A673 (cell line): ENCODE data around the gene BLACAT1. TPM values are rescaled to one million over a fixed set of nuclear protein-coding genes. Genes with fewer than 3 reads are reported as not detected.

ENCODE experiments used
- BruUV-seq: library from RNA; stranded (reverse); fragments of 400-500 nt; replicated peaks from 2 replicates; lab custom pipeline; 2021; lab: Mats Ljungman, UMichigan
- CTCF ChIA-PET: fragments of 300-600 bp; sonication (Branson Sonifier 250); formaldehyde crosslinking; loops from one replicate; lab custom pipeline; 2022; ENCODE audit warnings: antibody characterized with exemption; lab: Charles Lee
- POLR2A ChIA-PET: fragments of 300-600 bp; sonication (Branson Sonifier 250); formaldehyde crosslinking; loops from one replicate; lab custom pipeline; 2022; ENCODE audit warnings: antibody characterized with exemption; ENCODE audit not compliant: low non-redundant PET; lab: Charles Lee
- DNase-seq: peaks from one replicate; pipeline ENCODE4 v3.0.0-alpha.2; 2015; ENCODE audit warnings: low spot score
- H3K27ac ChIP-seq: fragments of 200-600 bp; sonication (generic); 2 replicates; pipeline ENCODE4 v1.5.1; 2016; ENCODE audit warnings: mixed run types, low read depth, mild to moderate bottlenecking, mixed read lengths, antibody characterized with exemption, low read length; ENCODE audit not compliant: poor library complexity, severe bottlenecking
- H3K27me3 ChIP-seq: fragments of 200-600 bp; sonication (generic); replicated peaks from 2 replicates; pipeline ENCODE4 v1.6.1; 2017; ENCODE audit warnings: mixed run types, low read depth, mild to moderate bottlenecking, mixed read lengths, antibody characterized with exemption, low read length; ENCODE audit not compliant: insufficient read depth, poor library complexity
- H3K36me3 ChIP-seq: fragments of 200-600 bp; sonication (generic); 2 replicates; pipeline ENCODE4 v1.6.1; 2016; ENCODE audit warnings: mixed run types, mild to moderate bottlenecking, mixed read lengths, antibody characterized with exemption, low read length; ENCODE audit not compliant: insufficient read depth, poor library complexity, severe bottlenecking
- H3K4me1 ChIP-seq: fragments of 200-600 bp; sonication (generic); 2 replicates; pipeline ENCODE4 v1.6.1; 2017; ENCODE audit warnings: mixed run types, mild to moderate bottlenecking, mixed read lengths, antibody characterized with exemption, low read length; ENCODE audit not compliant: insufficient read depth, poor library complexity, severe bottlenecking
- H3K4me3 ChIP-seq: fragments of 200-600 bp; sonication (generic); 2 replicates; pipeline ENCODE4 v1.5.1; 2016; ENCODE audit warnings: low read depth, mixed run types, mild to moderate bottlenecking, mixed read lengths, low read length; ENCODE audit not compliant: poor library complexity, severe bottlenecking
- H3K9me3 ChIP-seq: fragments of 200-600 bp; sonication (generic); 2 replicates; pipeline ENCODE4 v1.6.1; 2016; ENCODE audit warnings: mixed run types, low read depth, mild to moderate bottlenecking, mixed read lengths, antibody characterized with exemption, low read length; ENCODE audit not compliant: poor library complexity, severe bottlenecking
- EZH2 ChIP-seq: fragments of 200-600 bp; sonication (generic); IDR thresholded peaks from 2 replicates; pipeline ENCODE4 v1.6.1; 2017; ENCODE audit warnings: borderline replicate concordance, low read depth, mild to moderate bottlenecking, mixed read lengths, antibody characterized with exemption, low read length; ENCODE audit not compliant: poor library complexity, severe bottlenecking
- intact Hi-C: fragments of 100-400 bp; cut with micrococcal nuclease; formaldehyde crosslinking; loops from one replicate; pipeline ENCODE4 v1.10.0; 2022; ENCODE audit not compliant: unreplicated experiment
- total RNA-seq: library from RNA; stranded (reverse); gene quantifications from 2 replicates; pipeline ENCODE4 v1.2.3, GENCODE V29; 2021
- TF ChIP-seq, protein P1 (sequence below): fragments of 300-800, 200-600 bp; sonication (generic); conservative IDR thresholded peaks from 2 replicates; pipeline ENCODE4 v1.5.1; 2017; ENCODE audit warnings: low read depth, mild to moderate bottlenecking, antibody characterized with exemption, low read length, moderate library complexity, mixed read lengths

BLACAT1 gene
- total RNA-seq, 1 experiment from 2014 or later, result 0.45 TPM

DNA sequence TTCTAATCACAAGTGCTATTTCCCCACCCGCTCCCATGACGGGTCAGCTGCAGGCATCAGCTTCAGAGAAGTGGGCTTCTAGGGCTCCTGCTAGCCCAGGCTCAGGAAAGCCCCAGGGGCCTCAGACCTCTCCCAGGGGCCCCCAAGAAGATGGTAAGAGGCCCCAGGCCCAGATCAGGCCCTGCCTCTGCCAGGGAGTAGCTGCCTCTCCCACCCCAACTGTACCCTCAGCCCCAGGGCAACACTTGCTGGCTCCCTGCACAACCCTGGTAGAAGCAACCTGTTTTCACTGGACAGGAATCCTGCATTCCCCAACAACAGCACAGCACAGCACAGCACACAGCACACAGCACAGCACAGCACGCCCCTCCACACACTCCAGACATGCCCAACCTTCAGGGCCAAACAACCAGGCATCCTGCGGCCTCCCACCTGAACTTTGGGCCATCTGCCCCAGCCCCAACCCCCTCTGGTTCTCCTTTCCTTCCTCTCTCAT lies 6.5 kb downstream of the BLACAT1 start:
- intact Hi-C loops, result no loop called here
- H3K4me1 ChIP-seq, result peaks cover 74% of the 10 kb centered on the region
- peak overlapping the region; percentile 6 for H3K4me3 ChIP-seq
- no peak for DNase-seq
- no peaks in the 10 kb centered on the region for H3K36me3 ChIP-seq
- no TSS peak for BruUV-seq
- TF ChIP-seq EZH2, result no peak
- TF ChIP-seq, protein P1, sequence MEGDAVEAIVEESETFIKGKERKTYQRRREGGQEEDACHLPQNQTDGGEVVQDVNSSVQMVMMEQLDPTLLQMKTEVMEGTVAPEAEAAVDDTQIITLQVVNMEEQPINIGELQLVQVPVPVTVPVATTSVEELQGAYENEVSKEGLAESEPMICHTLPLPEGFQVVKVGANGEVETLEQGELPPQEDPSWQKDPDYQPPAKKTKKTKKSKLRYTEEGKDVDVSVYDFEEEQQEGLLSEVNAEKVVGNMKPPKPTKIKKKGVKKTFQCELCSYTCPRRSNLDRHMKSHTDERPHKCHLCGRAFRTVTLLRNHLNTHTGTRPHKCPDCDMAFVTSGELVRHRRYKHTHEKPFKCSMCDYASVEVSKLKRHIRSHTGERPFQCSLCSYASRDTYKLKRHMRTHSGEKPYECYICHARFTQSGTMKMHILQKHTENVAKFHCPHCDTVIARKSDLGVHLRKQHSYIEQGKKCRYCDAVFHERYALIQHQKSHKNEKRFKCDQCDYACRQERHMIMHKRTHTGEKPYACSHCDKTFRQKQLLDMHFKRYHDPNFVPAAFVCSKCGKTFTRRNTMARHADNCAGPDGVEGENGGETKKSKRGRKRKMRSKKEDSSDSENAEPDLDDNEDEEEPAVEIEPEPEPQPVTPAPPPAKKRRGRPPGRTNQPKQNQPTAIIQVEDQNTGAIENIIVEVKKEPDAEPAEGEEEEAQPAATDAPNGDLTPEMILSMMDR, result no peak
- H3K27me3 ChIP-seq, result peaks cover 6% of the 10 kb centered on the region
- ChIA-PET CTCF (interaction anchor here (1.5 kb wide), 1 partner anchor 18 kb away, joined by 6 read pairs; no protein-coding TSS in a partner anchor), POLR2A (no interaction called here)
- peak overlapping the region; percentile 67 for H3K27ac ChIP-seq
- H3K9me3 ChIP-seq, result no peaks in the 10 kb centered on the region

- intact Hi-C loops, result no loop called here
- Histone ChIP-seq H3K9me3 (no peaks in the 10 kb centered on the region), H3K27ac (peak overlapping the region; percentile 67), H3K4me3 (no peak overlapping the region), H3K36me3 (no peaks in the 10 kb centered on the region), H3K4me1 (peaks cover 78% of the 10 kb centered on the region), H3K27me3 (peaks cover under 1% of the 10 kb centered on the region)
- DNase-seq, result no peak
- ChIA-PET POLR2A (no interaction called here), CTCF (no interaction called here)
- BruUV-seq, result no TSS peak
- TF ChIP-seq EZH2, result no peak
- TF ChIP-seq, protein P1, result no peak
Measured at GRCh38 chr1:205448540-205449253, 7.1 kb downstream of the BLACAT1 start.

DNA sequence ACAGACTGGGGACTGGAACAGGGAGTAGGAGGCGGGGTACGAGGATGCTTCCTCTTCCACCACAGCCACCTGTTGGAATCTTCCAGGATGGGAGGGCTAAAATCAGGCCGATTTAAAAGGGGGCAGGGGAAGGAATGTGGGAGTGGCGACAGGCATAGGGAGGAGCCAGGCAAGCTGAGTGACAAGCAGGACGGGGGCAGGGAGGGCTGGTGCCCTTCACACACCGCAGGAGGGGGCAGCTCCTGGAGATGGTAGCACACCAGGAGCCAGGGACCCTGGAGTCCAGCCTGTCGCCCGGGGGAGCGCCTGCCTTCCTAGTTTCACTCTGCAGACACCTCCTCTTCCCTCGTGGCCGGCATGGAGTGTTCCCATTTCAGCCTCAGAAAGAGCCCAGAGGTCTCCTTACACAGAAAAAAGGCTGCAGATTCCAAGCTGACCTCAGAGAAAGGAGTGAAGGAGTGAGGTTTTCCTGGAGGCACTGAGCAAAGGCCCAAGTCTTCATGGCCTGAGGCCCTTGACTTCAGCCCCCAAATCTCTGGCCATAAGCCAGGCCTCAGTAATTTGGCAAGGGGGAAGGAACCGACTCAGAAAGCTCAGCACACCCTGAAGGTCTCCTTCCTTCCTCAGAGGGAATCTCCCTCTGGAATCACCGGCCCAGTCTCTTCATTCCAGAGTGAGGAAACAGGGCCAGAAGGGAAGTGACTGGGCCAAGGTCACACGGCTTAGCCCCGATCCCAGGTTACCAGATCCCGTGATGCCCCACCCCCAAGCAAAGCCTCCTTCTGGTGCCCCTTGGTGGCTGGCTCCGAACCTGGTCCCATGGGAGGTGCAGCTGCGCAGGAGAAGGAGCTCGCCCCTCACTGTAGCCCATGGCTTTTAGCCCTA lies 8.1 kb downstream of the BLACAT1 start:
- H3K4me1 ChIP-seq, result peaks cover 82% of the 10 kb centered on the region
- H3K4me3 ChIP-seq, result no peak overlapping the region
- BruUV-seq, result no TSS peak
- no peaks in the 10 kb centered on the region for H3K36me3 ChIP-seq
- no peaks in the 10 kb centered on the region for H3K9me3 ChIP-seq
- peak overlapping the region; percentile 67 for H3K27ac ChIP-seq
- CTCF ChIA-PET, result interaction anchor here (0.9 kb wide), 1 partner anchor 9 kb away, joined by 4 read pairs; no protein-coding TSS in a partner anchor
- H3K27me3 ChIP-seq, result no peaks in the 10 kb centered on the region
- TF ChIP-seq, protein P1, result no peak
- no peak for TF ChIP-seq EZH2
- DNase-seq, result no peak
- POLR2A ChIA-PET, result no interaction called here
- intact Hi-C loops, result no loop called here
